HCT116 (cell line): ENCODE results near the gene RABL6. TPM values are rescaled to one million over a fixed set of nuclear protein-coding genes. Genes with fewer than 3 reads are reported as not detected.

Experiments
- ATAC-seq: fragments of 200-7000 bp; cut with Tn5 transposase; 2 replicates; pipeline ENCODE4 v1.9.1; 2020; ENCODE audit warnings: mild to moderate bottlenecking, moderate library complexity
- BruUV-seq: library from RNA; stranded (reverse); fragments of 400-500 nt; replicated peaks from 2 replicates; lab custom pipeline; 2021; lab: Mats Ljungman, UMichigan
- CTCF ChIA-PET: fragments of 300-600 bp; sonication (Branson Sonifier 250); formaldehyde crosslinking; loops from one replicate; lab custom pipeline; 2021; ENCODE audit warnings: antibody characterized with exemption; lab: Charles Lee
- POLR2A ChIA-PET: fragments of 300-600, 350-600 bp; sonication (Branson Sonifier 250); formaldehyde crosslinking; loops from one replicate; lab custom pipeline; 2021; ENCODE audit warnings: antibody characterized with exemption; lab: Charles Lee
- RAD21 ChIA-PET, 2 experiments: fragments of 300-600 bp; sonication (Branson Sonifier 250); formaldehyde crosslinking; loops; one replicate each; lab custom pipeline; 2023; ENCODE audit warnings: low total read pairs in 2 of 2; ENCODE audit not compliant: uncharacterized antibody in 2 of 2, unreplicated experiment in 2 of 2, low non-redundant PET in 1 of 2; lab: Charles Lee
- DNase-seq: peaks from one replicate; pipeline ENCODE4 v3.0.0-alpha.2; 2010; ENCODE audit warnings: low read depth, low spot score
- H2AFZ ChIP-seq: fragments of 200-600 bp; shearing (Covaris generic), sonication (generic); 2 replicates; pipeline ENCODE4 v1.6.1; 2017; ENCODE audit warnings: low read depth, mixed run types, mixed read lengths, antibody characterized with exemption, low read length; ENCODE audit not compliant: poor library complexity, severe bottlenecking
- H3K27ac ChIP-seq: 2 replicates; pipeline ENCODE4 v1.5.1; 2012; ENCODE audit warnings: low read depth, low read length
- H3K27me3 ChIP-seq: fragments of 200-600 bp; sonication (generic); 2 replicates; pipeline ENCODE4 v1.6.1; 2016; ENCODE audit warnings: mixed run types, low read length, mixed read lengths; ENCODE audit not compliant: insufficient read depth
- H3K36me3 ChIP-seq, 2 experiments: fragments of 200-500 bp in 1 of 2; fragments of 200-600 bp in 1 of 2; sonication (Bioruptor generic) in 1 of 2; sonication (generic) in 1 of 2; 2 replicates each; pipeline versions ENCODE4 v1.5.1 to v1.6.1; 2014 to 2016; ENCODE audit warnings: low read length in 2 of 2, inconsistent platforms in 1 of 2, mixed read lengths in 1 of 2, mixed run types in 1 of 2; ENCODE audit not compliant: insufficient read depth in 2 of 2, control insufficient read depth in 1 of 2
- H3K4me1 ChIP-seq, 2 experiments: fragments of 200-600 bp in 1 of 2; sonication (generic) in 1 of 2; 2 replicates each; pipeline versions ENCODE4 v1.5.1 to v1.6.1; 2012 to 2017; ENCODE audit warnings: low read length in 2 of 2, inconsistent platforms in 1 of 2, mild to moderate bottlenecking in 1 of 2, mixed read lengths in 1 of 2, mixed run types in 1 of 2, moderate library complexity in 1 of 2; ENCODE audit not compliant: insufficient read depth in 2 of 2, control insufficient read depth in 1 of 2
- H3K4me2 ChIP-seq: fragments of 200-600 bp; sonication (generic); 2 replicates; pipeline ENCODE4 v1.6.1; 2017; ENCODE audit warnings: mixed run types, low read length, mixed read lengths
- H3K4me3 ChIP-seq, 2 experiments: fragments of 200-600 bp in 1 of 2; sonication (generic) in 1 of 2; replicated peaks in 1 of 2; 2 replicates each; pipeline ENCODE4 v1.5.1; 2011 to 2016; ENCODE audit warnings: low read length in 2 of 2, control low read depth in 1 of 2, low read depth in 1 of 2, mild to moderate bottlenecking in 1 of 2, mixed read lengths in 1 of 2, mixed run types in 1 of 2
- H3K79me2 ChIP-seq: fragments of 200-600 bp; sonication (generic); 2 replicates; pipeline ENCODE4 v1.6.1; 2017; ENCODE audit warnings: mild to moderate bottlenecking, mixed run types, low read length, moderate library complexity, mixed read lengths; ENCODE audit not compliant: insufficient read depth
- H3K9ac ChIP-seq: fragments of 200-600 bp; sonication (generic); 2 replicates; pipeline ENCODE4 v1.6.1; 2016; ENCODE audit warnings: low read length, mixed read lengths
- H3K9me2 ChIP-seq: fragments of 200-600 bp; sonication (generic), shearing (Covaris generic); 2 replicates; pipeline ENCODE4 v1.6.1; 2017; ENCODE audit warnings: mixed run types, mild to moderate bottlenecking, moderate library complexity; ENCODE audit not compliant: insufficient read depth
- H3K9me3 ChIP-seq, 2 experiments: fragments of 200-500 bp in 1 of 2; fragments of 200-600 bp in 1 of 2; sonication (Bioruptor generic) in 1 of 2; sonication (generic) in 1 of 2; 2 replicates each; pipeline ENCODE4 v1.6.1; 2014 to 2017; ENCODE audit warnings: low read length in 2 of 2, mixed read lengths in 2 of 2, inconsistent platforms in 1 of 2, low read depth in 1 of 2, mild to moderate bottlenecking in 1 of 2, mixed run types in 1 of 2, moderate library complexity in 1 of 2; ENCODE audit not compliant: control insufficient read depth in 1 of 2, insufficient read depth in 1 of 2
- H4K20me1 ChIP-seq: fragments of 200-600 bp; sonication (generic), shearing (Covaris generic); 2 replicates; pipeline ENCODE4 v1.6.1; 2017; ENCODE audit warnings: mixed run types, mild to moderate bottlenecking, moderate library complexity; ENCODE audit not compliant: insufficient read depth
- CBX3 ChIP-seq: IDR thresholded peaks from 2 replicates; pipeline ENCODE4 v1.6.1; 2012; ENCODE audit warnings: low read depth
- CEBPB ChIP-seq: IDR thresholded peaks from 2 replicates; pipeline ENCODE4 v1.6.1; 2012; ENCODE audit warnings: low read depth
- CTCF ChIP-seq, 3 experiments: fragments of 200-600 bp in 1 of 3; sonication (generic) in 1 of 3; IDR thresholded peaks in 2 of 3; conservative IDR thresholded peaks in 1 of 3; 2 replicates each; pipeline ENCODE4 v1.5.1; 2012 to 2017; ENCODE audit warnings: low read depth in 2 of 3, low read length in 2 of 3, antibody characterized with exemption in 1 of 3, borderline replicate concordance in 1 of 3, control low read depth in 1 of 3, mild to moderate bottlenecking in 1 of 3, mixed read lengths in 1 of 3, mixed run types in 1 of 3, moderate library complexity in 1 of 3; ENCODE audit not compliant: insufficient read depth in 1 of 3
- EGR1 ChIP-seq: IDR thresholded peaks from 2 replicates; pipeline ENCODE4 v1.6.1; 2012; ENCODE audit warnings: low read depth
- ELF1 ChIP-seq: IDR thresholded peaks from 2 replicates; pipeline ENCODE4 v1.6.1; 2012; ENCODE audit warnings: low read depth, borderline replicate concordance
- EZH2 ChIP-seq: fragments of 200-600 bp; sonication (generic); IDR thresholded peaks from 2 replicates; pipeline ENCODE4 v1.6.1; 2017; ENCODE audit warnings: antibody characterized with exemption, mixed run types
- FOSL1 ChIP-seq: IDR thresholded peaks from 2 replicates; pipeline ENCODE4 v1.6.1; 2012; ENCODE audit warnings: low read depth
- JUND ChIP-seq: IDR thresholded peaks from 2 replicates; pipeline ENCODE4 v1.6.1; 2012
- MAX ChIP-seq: IDR thresholded peaks from 2 replicates; pipeline ENCODE4 v1.6.1; 2012
- POLR2A ChIP-seq: IDR thresholded peaks from 2 replicates; pipeline ENCODE4 v1.7.0; 2011; ENCODE audit warnings: borderline replicate concordance; ENCODE audit not compliant: insufficient read depth, insufficient read length; ENCODE audit errors: extremely low read depth
- POLR2AphosphoS5 ChIP-seq: IDR thresholded peaks from 2 replicates; pipeline ENCODE4 v1.6.1; 2011; ENCODE audit warnings: mild to moderate bottlenecking, low read depth, low read length, moderate library complexity
- RAD21 ChIP-seq: IDR thresholded peaks from 2 replicates; pipeline ENCODE4 v1.6.1; 2012; ENCODE audit warnings: low read depth, mild to moderate bottlenecking
- SIN3A ChIP-seq: IDR thresholded peaks from 2 replicates; pipeline ENCODE4 v1.6.1; 2012; ENCODE audit warnings: low read depth
- SP1 ChIP-seq: IDR thresholded peaks from 2 replicates; pipeline ENCODE4 v1.6.1; 2012; ENCODE audit warnings: low read depth
- SRF ChIP-seq: IDR thresholded peaks from 2 replicates; pipeline ENCODE4 v1.6.1; 2012; ENCODE audit warnings: low read depth
- TCF7L2 ChIP-seq: IDR thresholded peaks from 2 replicates; pipeline ENCODE4 v1.7.0; 2011; ENCODE audit warnings: borderline replicate concordance, inconsistent platforms; ENCODE audit not compliant: insufficient read depth, insufficient read length; ENCODE audit errors: extremely low read depth
- YY1 ChIP-seq: IDR thresholded peaks from 2 replicates; pipeline ENCODE4 v1.6.1; 2011; ENCODE audit warnings: low read length, low read depth, moderate library complexity, mild to moderate bottlenecking; ENCODE audit not compliant: insufficient replicate concordance; ENCODE audit errors: extremely low read depth
- ZFX ChIP-seq: fragments of 450-650 bp; IDR thresholded peaks from 2 replicates; pipeline ENCODE4 v1.6.1; 2017
- ZNF274 ChIP-seq: fragments of 200-500 bp; sonication (Bioruptor generic); IDR thresholded peaks from 2 replicates; pipeline ENCODE4 v1.6.1; 2014; ENCODE audit warnings: mild to moderate bottlenecking, low read depth, low read length, inconsistent platforms
- intact Hi-C: fragments of 100-400 bp; cut with micrococcal nuclease; formaldehyde crosslinking; loops from 2 replicates; pipeline ENCODE4 v1.10.0; 2022
- total RNA-seq: library from RNA; stranded (reverse); gene quantifications from one replicate; pipeline ENCODE4 v1.2.1, GENCODE V29; 2021; ENCODE audit not compliant: unreplicated experiment

RABL6 gene
- total RNA-seq, 1 experiment from 2014 or later = 98.6 TPM

- TF ChIP-seq MAX = no peak
Observed at GRCh38 chr9:136846376-136847087, 38.8 kb downstream of the RABL6 start (continued).

DNA sequence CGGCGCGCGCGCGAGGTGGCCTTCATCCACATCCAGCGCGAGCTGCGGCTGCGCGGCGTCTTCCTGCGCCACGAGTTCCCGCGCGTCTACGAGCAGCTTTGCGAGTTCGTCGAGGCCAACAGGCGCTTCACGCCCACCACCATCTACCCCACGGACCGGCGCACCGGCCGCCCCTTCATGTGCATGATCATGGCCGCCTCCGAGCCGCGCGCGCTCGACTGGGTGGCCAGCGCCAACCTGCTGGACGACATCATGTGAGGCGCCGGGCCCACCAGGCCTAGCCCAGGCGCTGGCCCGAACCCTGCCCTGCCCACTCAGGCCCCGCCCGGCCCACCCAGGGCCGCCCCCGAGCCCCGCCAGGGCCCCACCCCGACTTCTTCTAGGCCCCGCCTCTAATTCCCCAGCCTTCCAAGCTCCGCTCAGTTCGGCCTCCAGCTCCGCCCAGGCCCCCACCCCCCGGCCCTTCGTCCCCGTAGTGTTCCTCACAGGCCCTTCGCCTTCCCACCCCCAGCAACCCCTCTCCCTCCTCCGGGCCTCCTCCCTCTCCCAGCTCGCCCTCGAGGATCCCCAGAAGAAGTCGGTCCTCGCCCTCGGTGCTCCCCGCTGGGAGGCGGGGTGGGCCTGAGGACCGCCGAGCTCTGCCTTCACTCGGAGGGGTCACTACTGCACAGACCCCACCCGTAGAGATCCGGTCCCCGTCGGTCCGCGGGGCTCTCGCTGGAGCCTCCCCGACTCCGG, 39.5 kb downstream of the RABL6 start:
- H4K20me1 ChIP-seq = no peaks in the 10 kb centered on the region
- POLR2A ChIA-PET = interaction anchor here (0.6 to 0.9 kb wide), 2 partner anchors 19 to 25 kb away, joined by 3 to 4 read pairs; partner anchors contain the start of gene EDF1
- DNase-seq (peak; percentile 63), ATAC-seq (peak; percentile 49)
- no TSS peak for BruUV-seq
- intact Hi-C loops = loop anchor here (5.0 to 10.0 kb wide), 2 partner anchors 98 to 180 kb away; partner anchors contain the start of genes ABCA2, C8G and FBXW5
- peak overlapping the region; percentile 88 for H3K27ac ChIP-seq
- no peaks in the 10 kb centered on the region for H3K9me3 ChIP-seq
- H3K79me2 ChIP-seq = peaks cover 16% of the 10 kb centered on the region; the same call in 1 of the 2 replicates
- CTCF ChIA-PET = interaction anchor here (1.0 to 2.2 kb wide), 4 partner anchors 39 to 188 kb away, joined by 3 to 9 read pairs (median 4); partner anchors contain the start of gene TRAF2
- H3K4me2 ChIP-seq = peak overlapping the region; percentile 98
- no peaks in the 10 kb centered on the region for H3K9me2 ChIP-seq
- H3K9ac ChIP-seq = peak overlapping the region; percentile 96
- peak overlapping the region; percentile 85 to 99 for H3K4me3 ChIP-seq
- peaks cover 0 to 14% of the 10 kb centered on the region in 2 experiments; a peak in 1 of 4 replicates for H3K36me3 ChIP-seq
- no peak overlapping the region for H2AFZ ChIP-seq
- H3K4me1 ChIP-seq = peaks cover 11 to 29% of the 10 kb centered on the region in 2 experiments
- RAD21 ChIA-PET = interaction anchor here in 1 of 2 experiments (0.6 to 1.0 kb wide), 2 partner anchors 154 to 188 kb away, joined by 3 read pairs; no protein-coding TSS in a partner anchor
- H3K27me3 ChIP-seq = no peaks in the 10 kb centered on the region
- TF ChIP-seq CBX3 = no peak
- TF ChIP-seq POLR2AphosphoS5 = no peak
- no peak for TF ChIP-seq EGR1
- TF ChIP-seq FOSL1 = no peak
- TF ChIP-seq TCF7L2 = no peak
- TF ChIP-seq YY1 = no peak
- no peak for TF ChIP-seq EZH2
- no peak for TF ChIP-seq ZNF274
- no peak for TF ChIP-seq SRF
- TF ChIP-seq SP1 = no peak
- no peak for TF ChIP-seq CTCF (IDR thresholded peaks at IDR 0.05 in 2 of 3, conservative IDR thresholded peaks at IDR 0.05 in 1 of 3; ENCODE audit: borderline replicate concordance in 1 of 3, insufficient read depth in 1 of 3, low read depth in 2 of 3, low read length in 2 of 3)
- no peak for TF ChIP-seq POLR2A
- no peak for TF ChIP-seq CEBPB
- no peak for TF ChIP-seq MAX
- no peak for TF ChIP-seq SIN3A
- TF ChIP-seq JUND = no peak
- no peak for TF ChIP-seq ZFX
- no peak for TF ChIP-seq RAD21
- TF ChIP-seq ELF1 = no peak
